Measurements from ENCODE around the gene CDH4.

CDH4 gene

DNA sequence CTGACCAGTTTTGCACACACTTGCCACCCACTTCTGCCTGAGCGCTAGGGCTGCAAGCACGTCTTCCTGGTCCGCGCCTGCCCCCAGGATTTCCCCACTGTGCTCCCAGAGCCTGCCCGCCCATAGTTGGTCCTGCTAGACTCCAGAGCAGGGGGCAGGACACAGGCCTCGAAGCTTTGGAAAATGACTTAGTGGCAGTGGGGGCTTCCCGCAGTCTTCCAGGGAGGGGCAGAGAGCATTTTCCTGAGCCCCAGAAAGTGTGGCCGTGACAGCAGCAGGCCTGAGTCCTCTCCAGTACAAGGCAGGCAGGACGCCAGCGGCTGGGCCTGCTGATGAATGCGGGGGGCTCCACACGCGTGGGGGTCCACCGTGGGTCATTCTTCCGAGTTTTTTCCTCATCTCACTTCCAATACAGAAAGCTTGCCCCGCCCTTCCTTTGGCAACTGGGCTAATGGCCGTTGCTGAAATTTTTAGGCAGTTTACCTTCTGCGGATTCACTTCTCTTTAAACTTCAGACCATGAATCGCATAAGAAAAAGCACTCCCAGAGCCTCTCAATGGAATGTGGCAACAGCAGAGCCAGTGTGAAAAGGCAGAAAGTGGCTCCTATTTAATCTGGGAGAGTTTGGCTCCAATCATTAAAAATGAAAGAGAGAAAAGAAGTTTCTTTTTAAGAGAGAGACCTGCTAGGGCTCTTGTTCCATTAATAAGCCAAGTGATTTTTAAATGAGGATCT is 383.8 kb downstream of the CDH4 start:
- POLR2A ChIA-PET: no interaction called here
- CTCF ChIA-PET: no interaction called here
- TF ChIP-seq CTCF (IDR thresholded peaks at IDR 0.05; ENCODE audit: insufficient read depth, low read length, missing control alignments): no peak
- no peak for DNase-seq (ENCODE audit: low read depth, low spot score)
- no peak overlapping the region for H3K4me3 ChIP-seq (ENCODE audit: low read depth, low read length)

- no peak for TF ChIP-seq CTCF (IDR thresholded peaks at IDR 0.05; ENCODE audit: insufficient read depth, low read length, missing control alignments)
- no peak overlapping the region for H3K4me3 ChIP-seq (ENCODE audit: low read depth, low read length)
- ChIA-PET POLR2A (no interaction called here), CTCF (no interaction called here)
- DNase-seq (ENCODE audit: low read depth, low spot score): no peak
Measured at GRCh38 chr20:61636531-61637116, 384.6 kb downstream of the CDH4 start.

DNA sequence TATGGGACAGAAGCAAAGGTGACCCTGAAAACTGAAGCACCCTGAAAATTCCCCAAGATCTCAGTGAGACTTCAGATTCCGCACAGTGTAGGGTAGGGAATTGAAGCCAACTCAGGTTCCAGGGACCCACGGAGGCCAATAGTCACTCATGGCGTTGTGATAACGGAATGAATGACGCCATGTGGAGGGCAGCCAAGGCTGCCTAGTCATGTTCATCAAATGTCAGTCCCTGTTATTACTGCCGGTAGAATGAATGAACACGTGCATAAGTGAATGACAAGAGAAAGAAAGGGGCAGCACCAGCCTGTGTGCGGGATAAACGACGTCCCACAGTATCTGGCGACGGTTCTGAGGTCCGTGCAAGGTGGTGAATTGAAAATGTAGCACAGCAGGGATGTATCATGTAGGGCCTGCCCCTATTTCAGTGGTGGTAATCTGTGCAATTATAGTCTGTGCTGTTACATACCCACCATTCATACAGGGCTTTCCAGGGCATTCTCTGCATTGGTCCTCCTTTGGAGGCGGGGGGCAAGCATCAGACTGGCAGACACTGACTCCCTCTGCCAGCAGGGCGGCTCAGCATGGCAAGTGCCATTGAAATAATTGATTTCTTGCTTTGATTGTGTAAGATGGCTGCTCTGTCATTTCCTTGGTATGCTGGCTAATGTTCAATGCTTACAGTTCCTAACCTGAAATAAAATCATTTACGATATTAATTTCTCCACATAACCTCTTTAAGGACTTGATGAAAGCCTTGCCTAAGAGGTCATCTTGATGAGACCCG is 386.9 kb downstream of the CDH4 start:
- H3K4me3 ChIP-seq (ENCODE audit: low read depth, low read length): no peak overlapping the region
- no peak for TF ChIP-seq CTCF (IDR thresholded peaks at IDR 0.05; ENCODE audit: insufficient read depth, low read length, missing control alignments)
- no peak for DNase-seq (ENCODE audit: low read depth, low spot score)
- POLR2A ChIA-PET: no interaction called here
- CTCF ChIA-PET: no interaction called here

- DNase-seq (ENCODE audit: low read depth, low spot score): peak; percentile 28
- POLR2A ChIA-PET: no interaction called here
- CTCF ChIA-PET: no interaction called here
- no peak overlapping the region for H3K4me3 ChIP-seq (ENCODE audit: low read depth, low read length)
- TF ChIP-seq CTCF (IDR thresholded peaks at IDR 0.05; ENCODE audit: insufficient read depth, low read length, missing control alignments): no peak
Measured at GRCh38 chr20:61640131-61640870, 388.2 kb downstream of the CDH4 start.

DNA sequence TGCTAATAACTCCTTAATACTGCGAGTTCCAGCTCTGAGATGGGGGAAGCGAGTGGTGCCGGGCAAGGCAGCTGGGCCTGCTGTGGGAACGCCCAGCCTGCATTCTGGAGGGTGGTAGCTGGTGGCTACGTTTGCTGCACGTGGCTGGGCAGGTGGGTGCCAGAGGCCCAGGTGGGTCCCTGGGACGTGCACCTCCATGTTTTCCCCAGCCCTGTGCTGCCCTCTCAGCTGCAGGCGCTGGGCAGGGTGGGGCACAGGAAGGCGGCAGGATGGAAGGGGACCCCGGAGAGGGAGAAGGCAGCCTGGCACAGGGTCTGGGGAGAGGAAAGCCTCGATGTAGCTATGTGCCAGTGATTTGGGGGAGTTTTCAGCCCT is 388.8 kb downstream of the CDH4 start:
- no peak for TF ChIP-seq CTCF (IDR thresholded peaks at IDR 0.05; ENCODE audit: insufficient read depth, low read length, missing control alignments)

More for the DNA sequence above, 388.8 kb downstream of the CDH4 start:
- ChIA-PET POLR2A (no interaction called here), CTCF (no interaction called here)
- no peak overlapping the region for H3K4me3 ChIP-seq (ENCODE audit: low read depth, low read length)
- DNase-seq (ENCODE audit: low read depth, low spot score): no peak

Measured in AG04449 (cell line).